A673 (cell line): ENCODE results near the gene ZBTB47. TPM values are rescaled to one million over a fixed set of nuclear protein-coding genes. Genes with fewer than 3 reads are reported as not detected.

Source experiments
- Bru-seq: library from RNA; stranded (reverse); fragments of 400-500 nt; gene quantifications from one replicate; lab custom pipeline; 2021; lab: Mats Ljungman, UMichigan
- BruChase-seq, 2 experiments: library from RNA; stranded (reverse); fragments of 400-500 nt; gene quantifications; one replicate each; lab custom pipeline; 2021; lab: Mats Ljungman, UMichigan
- BruUV-seq: library from RNA; stranded (reverse); fragments of 400-500 nt; replicated peaks from 2 replicates; lab custom pipeline; 2021; lab: Mats Ljungman, UMichigan
- CTCF ChIA-PET: fragments of 300-600 bp; sonication (Branson Sonifier 250); formaldehyde crosslinking; loops from one replicate; lab custom pipeline; 2022; ENCODE audit warnings: antibody characterized with exemption; lab: Charles Lee
- POLR2A ChIA-PET: fragments of 300-600 bp; sonication (Branson Sonifier 250); formaldehyde crosslinking; loops from one replicate; lab custom pipeline; 2022; ENCODE audit warnings: antibody characterized with exemption; ENCODE audit not compliant: low non-redundant PET; lab: Charles Lee
- DNase-seq: peaks from one replicate; pipeline ENCODE4 v3.0.0-alpha.2; 2015; ENCODE audit warnings: low spot score
- H3K27ac ChIP-seq: fragments of 200-600 bp; sonication (generic); 2 replicates; pipeline ENCODE4 v1.5.1; 2016; ENCODE audit warnings: mixed run types, low read depth, mild to moderate bottlenecking, mixed read lengths, antibody characterized with exemption, low read length; ENCODE audit not compliant: poor library complexity, severe bottlenecking
- H3K27me3 ChIP-seq: fragments of 200-600 bp; sonication (generic); replicated peaks from 2 replicates; pipeline ENCODE4 v1.6.1; 2017; ENCODE audit warnings: mixed run types, low read depth, mild to moderate bottlenecking, mixed read lengths, antibody characterized with exemption, low read length; ENCODE audit not compliant: insufficient read depth, poor library complexity
- H3K36me3 ChIP-seq: fragments of 200-600 bp; sonication (generic); 2 replicates; pipeline ENCODE4 v1.6.1; 2016; ENCODE audit warnings: mixed run types, mild to moderate bottlenecking, mixed read lengths, antibody characterized with exemption, low read length; ENCODE audit not compliant: insufficient read depth, poor library complexity, severe bottlenecking
- H3K4me1 ChIP-seq: fragments of 200-600 bp; sonication (generic); 2 replicates; pipeline ENCODE4 v1.6.1; 2017; ENCODE audit warnings: mixed run types, mild to moderate bottlenecking, mixed read lengths, antibody characterized with exemption, low read length; ENCODE audit not compliant: insufficient read depth, poor library complexity, severe bottlenecking
- H3K4me3 ChIP-seq: fragments of 200-600 bp; sonication (generic); 2 replicates; pipeline ENCODE4 v1.5.1; 2016; ENCODE audit warnings: low read depth, mixed run types, mild to moderate bottlenecking, mixed read lengths, low read length; ENCODE audit not compliant: poor library complexity, severe bottlenecking
- H3K9me3 ChIP-seq: fragments of 200-600 bp; sonication (generic); 2 replicates; pipeline ENCODE4 v1.6.1; 2016; ENCODE audit warnings: mixed run types, low read depth, mild to moderate bottlenecking, mixed read lengths, antibody characterized with exemption, low read length; ENCODE audit not compliant: poor library complexity, severe bottlenecking
- CTCF ChIP-seq: fragments of 300-800, 200-600 bp; sonication (generic); conservative IDR thresholded peaks from 2 replicates; pipeline ENCODE4 v1.5.1; 2017; ENCODE audit warnings: low read depth, mild to moderate bottlenecking, antibody characterized with exemption, low read length, moderate library complexity, mixed read lengths
- EZH2 ChIP-seq: fragments of 200-600 bp; sonication (generic); IDR thresholded peaks from 2 replicates; pipeline ENCODE4 v1.6.1; 2017; ENCODE audit warnings: borderline replicate concordance, low read depth, mild to moderate bottlenecking, mixed read lengths, antibody characterized with exemption, low read length; ENCODE audit not compliant: poor library complexity, severe bottlenecking
- intact Hi-C: fragments of 100-400 bp; cut with micrococcal nuclease; formaldehyde crosslinking; loops from one replicate; pipeline ENCODE4 v1.10.0; 2022; ENCODE audit not compliant: unreplicated experiment
- long read RNA-seq: library from polyadenylated mRNA; stranded (forward); transcript quantifications from one replicate; pipeline ENCODE4 v2.0.0, GENCODE V29; 2022
- total RNA-seq: library from RNA; stranded (reverse); gene quantifications from 2 replicates; pipeline ENCODE4 v1.2.3, GENCODE V29; 2021

Gene ZBTB47
- total RNA-seq (4.4 and 4.5 TPM in 2 replicates), Bru-seq, nascent RNA (percentile 40 among the genes with signal in this experiment), BruChase-seq, experiment 1, labeled RNA remaining after a 2-hour chase (percentile 41 among the genes with signal in this experiment), BruChase-seq, experiment 2, labeled RNA remaining after a 6-hour chase (percentile 47 among the genes with signal in this experiment)
- long read RNA-seq: 0 reads

GRCh38 chr3:42653560-42654330 is at the start of gene ZBTB47:
Gene ZBTB47 (plus strand): TSS chr3:42653697. CDS start chr3:42658356, 4,659 bp downstream.
- H3K9me3 ChIP-seq: no peaks in the 10 kb centered on the region
- H3K36me3 ChIP-seq: no peaks in the 10 kb centered on the region
- peak within 1 kb of the TSS; percentile 80 for H3K27ac ChIP-seq
- TF ChIP-seq EZH2 (no peak), CTCF (no peak)
- DNase-seq: no peak
- H3K27me3 ChIP-seq: no peaks in the 10 kb centered on the region
- POLR2A ChIA-PET: no interaction called here
- peak within 1 kb of the TSS; percentile 58 for H3K4me3 ChIP-seq
- CTCF ChIA-PET: no interaction called here
- H3K4me1 ChIP-seq: no peaks in the 10 kb centered on the region
- no TSS peak for BruUV-seq
- intact Hi-C loops: no loop called here

- TF ChIP-seq CTCF: no peak
- no peak for TF ChIP-seq EZH2
- CTCF ChIA-PET: no interaction called here
- Histone ChIP-seq H3K36me3 (no peaks in the 10 kb centered on the region), H3K9me3 (no peaks in the 10 kb centered on the region), H3K27ac (no peak overlapping the region), H3K4me3 (no peak overlapping the region), H3K27me3 (no peaks in the 10 kb centered on the region), H3K4me1 (peaks cover 12% of the 10 kb centered on the region)
- DNase-seq: no peak
- no TSS peak for BruUV-seq
- POLR2A ChIA-PET: no interaction called here
- intact Hi-C loops: no loop called here
Measured at GRCh38 chr3:42605546-42606173, 47.8 kb upstream of the ZBTB47 start.

- Histone ChIP-seq H3K27me3 (no peaks in the 10 kb centered on the region), H3K9me3 (no peaks in the 10 kb centered on the region), H3K4me1 (peaks cover 12% of the 10 kb centered on the region), H3K36me3 (no peaks in the 10 kb centered on the region), H3K27ac (no peak overlapping the region), H3K4me3 (no peak overlapping the region)
- intact Hi-C loops: no loop called here
- no peak for TF ChIP-seq EZH2
- no peak for TF ChIP-seq CTCF
- peak; percentile 49 for DNase-seq
- POLR2A ChIA-PET: no interaction called here
- CTCF ChIA-PET: no interaction called here
- BruUV-seq: no TSS peak
Measured at GRCh38 chr3:42608581-42608980, 44.9 kb upstream of the ZBTB47 start.
